Activated gamma-delta T cell treated with anti-CD3 and anti-CD28 coated beads, Interleukin-2, amount 50 U/mL, for 16 hours (primary cell): ENCODE measurements around the gene CDK3.
"Not testable (repeated sequence)": the region's sequence is repeated elsewhere in the genome, so short reads cannot be mapped to it uniquely, and the experiment has no call there.

Experiments
- DNase-seq: peaks from one replicate; pipeline ENCODE4 v3.0.0-alpha.2; 2020; ENCODE audit warnings: low read depth

CDK3 gene

GRCh38 chr17:76039121-76039520 lies 38.5 kb downstream of the CDK3 start:
- no peak for DNase-seq

GRCh38 chr17:76040376-76040775 lies 39.7 kb downstream of the CDK3 start:
- DNase-seq, result no peak

- DNase-seq, result not testable (repeated sequence)
Measured at GRCh38 chr17:76042868-76043267, 42.2 kb downstream of the CDK3 start.

- not testable (repeated sequence) for DNase-seq
Measured at GRCh38 chr17:76044475-76045007, 43.9 kb downstream of the CDK3 start.

- DNase-seq, result no peak
Measured at GRCh38 chr17:76046064-76046463, 45.4 kb downstream of the CDK3 start.

GRCh38 chr17:76048025-76048605 lies 47.5 kb downstream of the CDK3 start:
- DNase-seq, result no peak

DNA sequence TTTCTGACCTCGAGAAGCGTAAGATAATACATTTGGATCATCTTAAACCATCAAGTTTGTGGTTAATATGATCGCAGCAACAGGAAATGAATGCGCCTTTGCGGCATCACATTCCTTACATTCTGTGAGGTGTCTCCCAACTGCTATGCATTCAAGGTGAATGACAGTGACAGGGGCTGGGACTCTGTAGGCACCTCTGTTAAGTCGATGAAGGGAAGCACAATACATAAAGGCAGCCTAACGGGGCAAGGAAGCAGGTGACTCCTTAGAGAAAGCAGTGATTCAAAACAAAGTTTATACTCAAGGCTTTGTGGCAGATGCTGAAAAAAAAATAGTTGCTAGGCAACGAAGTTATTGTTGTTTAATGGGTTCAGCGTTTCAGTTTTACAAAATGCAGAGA lies 48.1 kb downstream of the CDK3 start:
- DNase-seq, result no peak

DNA sequence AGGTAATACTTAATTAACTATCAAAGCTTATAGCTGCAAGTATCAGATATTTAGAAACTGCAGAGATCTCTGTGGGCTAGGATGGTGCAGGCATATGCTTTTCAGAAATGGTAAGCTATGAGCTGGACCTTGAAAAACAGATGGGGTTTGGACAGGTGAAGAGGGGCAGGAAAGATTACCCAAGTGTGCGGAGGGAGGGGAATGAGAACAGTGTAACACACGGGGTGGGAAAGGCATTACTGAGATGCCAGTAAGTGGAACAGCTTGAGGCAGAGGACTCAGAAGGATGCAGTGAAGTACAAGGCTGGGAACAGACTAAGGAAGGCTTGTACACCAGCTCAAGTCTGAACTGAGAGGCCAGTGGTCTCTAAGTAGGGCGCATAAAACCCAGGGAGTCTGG lies 48.6 kb downstream of the CDK3 start:
- no peak for DNase-seq

DNA sequence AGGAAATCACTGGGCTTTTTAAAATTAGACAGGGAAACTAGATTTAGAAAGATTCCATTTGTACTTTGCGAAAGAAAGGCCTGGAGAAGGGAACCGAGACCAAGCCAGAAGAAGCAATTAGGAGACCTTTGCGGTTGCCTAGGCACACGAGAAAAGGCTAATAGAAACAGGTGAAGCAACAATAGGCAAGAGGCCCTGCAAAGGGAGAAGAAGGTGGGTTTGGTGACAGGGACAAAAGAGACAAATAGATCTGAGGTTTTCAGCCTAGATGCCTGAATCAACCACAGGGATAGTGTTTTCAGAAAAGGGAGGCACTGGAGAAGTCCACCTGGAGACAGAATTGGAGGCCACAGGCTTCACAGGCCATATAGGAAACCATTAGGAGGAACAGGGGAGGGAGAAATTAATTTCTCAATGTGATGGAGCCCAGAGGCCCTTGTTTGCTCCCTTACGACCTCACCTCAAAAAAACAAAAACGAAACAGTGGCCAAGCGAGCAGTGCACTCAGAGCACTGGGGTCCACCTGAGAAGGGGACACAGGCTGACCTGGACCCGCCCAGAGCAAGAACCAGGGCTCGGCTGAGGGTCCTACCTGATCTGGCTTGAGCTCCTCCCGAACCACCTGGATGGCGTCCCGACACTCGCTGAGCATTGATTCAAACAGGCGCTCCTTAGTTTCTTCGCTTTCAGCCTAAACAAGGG lies 49.3 kb downstream of the CDK3 start:
- no peak for DNase-seq

- no peak for DNase-seq
Measured at GRCh38 chr17:76050538-76051467, 50.1 kb downstream of the CDK3 start.

DNA sequence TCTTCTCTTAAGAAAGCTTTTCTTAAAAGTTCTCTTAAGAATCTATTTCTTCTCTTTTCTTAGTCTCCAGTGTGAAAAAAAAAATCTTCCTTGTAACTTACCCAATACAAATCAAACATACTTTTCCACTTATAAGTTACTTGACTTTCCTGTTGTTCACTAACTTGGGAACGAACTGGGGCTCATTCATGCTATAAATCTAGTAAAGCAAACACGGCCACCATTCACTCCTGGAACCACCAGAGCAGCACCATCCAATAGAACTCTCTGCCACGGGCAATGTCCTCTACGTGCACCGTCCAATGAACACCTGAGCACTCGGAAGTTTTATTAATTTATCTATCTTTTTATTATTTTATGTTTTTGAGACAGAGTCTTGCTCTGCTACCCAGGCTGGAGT lies 50.9 kb downstream of the CDK3 start:
- DNase-seq, result no peak

GRCh38 chr17:76053246-76054111 lies 52.8 kb downstream of the CDK3 start:
- no peak for DNase-seq

DNA sequence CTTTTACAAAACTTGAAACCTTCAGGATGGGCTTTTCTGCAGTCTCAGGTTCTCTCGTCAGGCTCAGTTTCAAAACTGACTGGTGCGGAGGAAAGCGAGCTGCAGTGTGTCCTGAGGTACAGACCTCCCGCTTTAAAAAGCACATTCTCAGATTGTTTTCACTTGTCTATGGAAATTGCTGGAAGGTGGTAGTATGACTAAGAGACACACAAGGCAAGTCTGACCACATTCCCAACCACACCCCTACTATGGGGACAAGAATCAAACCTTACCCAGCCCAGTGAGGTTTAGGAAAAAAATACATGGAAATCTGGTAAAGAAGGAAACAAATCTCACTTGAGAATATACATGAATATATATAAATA lies 53.4 kb downstream of the CDK3 start:
- DNase-seq, result no peak
